Uterus (tissue), 4 donors: ENCODE results near the gene CDKN2A. TPM values are rescaled to one million over a fixed set of nuclear protein-coding genes. Genes with fewer than 3 reads are reported as not detected.
"Not testable (repeated sequence)": the region's sequence is repeated elsewhere in the genome, so short reads cannot be mapped to it uniquely, and the experiment has no call there.

Experiments
- DNase-seq, 2 donors: peaks; one replicate each; pipeline ENCODE4 v3.0.0-alpha.2; 2019 to 2020
- H3K27ac ChIP-seq, 2 donors: fragments of 200-600 bp; sonication (generic); 1 replicate in 1 of 2; 2 replicates in 1 of 2; pipeline ENCODE4 v1.5.1; 2016 to 2018
- H3K27me3 ChIP-seq, 2 donors: fragments of 200-600 bp; sonication (generic); one replicate each; pipeline ENCODE4 v1.5.1; 2018 to 2019; ENCODE audit warnings: control low read depth in 1 of 2
- H3K36me3 ChIP-seq, 2 donors: fragments of 200-600 bp; sonication (generic); one replicate each; pipeline ENCODE4 v1.5.1; 2019; ENCODE audit warnings: control low read depth in 1 of 2
- H3K4me1 ChIP-seq, 2 donors: fragments of 200-600 bp; sonication (generic); one replicate each; pipeline ENCODE4 v1.5.1; 2018 to 2019; ENCODE audit warnings: control low read depth in 1 of 2
- H3K4me3 ChIP-seq, 2 donors: fragments of 200-600 bp; sonication (generic); 1 replicate in 1 of 2; 2 replicates in 1 of 2; pipeline ENCODE4 v1.5.1; 2018 to 2019; ENCODE audit warnings: mild to moderate bottlenecking in 1 of 2
- H3K9me3 ChIP-seq, 2 donors: fragments of 200-600 bp; sonication (generic); one replicate each; pipeline ENCODE4 v1.5.1; 2019; ENCODE audit warnings: control low read depth in 1 of 2
- POLR2A ChIP-seq, 2 donors: fragments of 450-650 bp; IDR thresholded peaks; one replicate each; pipeline ENCODE4 v1.6.1; 2016; ENCODE audit warnings: antibody characterized with exemption in 2 of 2, mild to moderate bottlenecking in 1 of 2, moderate library complexity in 1 of 2
- intact Hi-C: fragments of 100-400 bp; cut with DNase I; formaldehyde crosslinking; loops from one replicate; pipeline ENCODE4 v1.15.1; 2023; ENCODE audit warnings: low total_unique reads
- total RNA-seq, 4 donors: library from RNA; depleted of rRNA in 3 of 4; stranded (reverse); fragments of >200 nt in 3 of 4; gene quantifications; one replicate each; pipeline versions ENCODE4 v1.1.0 to v1.2.4, GENCODE V29; 2014 to 2023
- TF ChIP-seq, protein P1 (sequence below), 4 experiments: fragments of 200-600 bp in 2 of 4; fragments of 450-650 bp in 2 of 4; sonication (generic) in 2 of 4; IDR thresholded peaks; one replicate each; pipeline ENCODE4 v1.5.1; 2016 to 2019; ENCODE audit warnings: antibody characterized with exemption in 4 of 4, mild to moderate bottlenecking in 2 of 4, moderate library complexity in 1 of 4
- donor health status: DM: yes; HTN: yes; CAD: no.

The CDKN2A gene
- total RNA-seq, 4 donors from 2014 or later = 0.88 TPM; not detected in 3

DNA sequence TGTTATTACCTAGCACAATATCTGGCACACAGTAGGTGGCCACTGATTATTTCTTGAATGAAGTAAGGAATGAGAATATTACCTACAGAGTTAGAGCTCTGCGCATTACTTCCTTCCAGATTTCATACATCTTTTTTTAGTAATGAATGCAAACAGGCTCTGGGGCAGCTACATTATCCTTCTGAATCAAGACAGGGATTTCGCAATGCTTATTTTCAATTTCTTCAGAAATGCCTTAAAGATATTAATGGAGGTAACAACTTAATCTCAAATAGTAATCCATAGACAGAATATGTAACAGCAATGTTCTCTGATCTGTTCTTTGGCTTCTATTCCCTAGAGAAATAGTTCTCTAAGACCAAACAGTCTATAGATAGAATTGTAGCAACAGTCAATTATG lies 32.6 kb downstream of the CDKN2A start:
- Histone ChIP-seq H3K9me3 (no peaks in the 10 kb centered on the region), H3K36me3 (no peaks in the 10 kb centered on the region), H3K27ac (no peak overlapping the region), H3K27me3 (peaks cover 7 to 31% of the 10 kb centered on the region in 2 donors), H3K4me3 (no peak overlapping the region), H3K4me1 (peaks cover 0 to 4% of the 10 kb centered on the region in 2 donors)
- TF ChIP-seq POLR2A (IDR thresholded peaks at IDR 0.05) = no peak
- intact Hi-C loops = no loop called here
- no peak for DNase-seq

DNA sequence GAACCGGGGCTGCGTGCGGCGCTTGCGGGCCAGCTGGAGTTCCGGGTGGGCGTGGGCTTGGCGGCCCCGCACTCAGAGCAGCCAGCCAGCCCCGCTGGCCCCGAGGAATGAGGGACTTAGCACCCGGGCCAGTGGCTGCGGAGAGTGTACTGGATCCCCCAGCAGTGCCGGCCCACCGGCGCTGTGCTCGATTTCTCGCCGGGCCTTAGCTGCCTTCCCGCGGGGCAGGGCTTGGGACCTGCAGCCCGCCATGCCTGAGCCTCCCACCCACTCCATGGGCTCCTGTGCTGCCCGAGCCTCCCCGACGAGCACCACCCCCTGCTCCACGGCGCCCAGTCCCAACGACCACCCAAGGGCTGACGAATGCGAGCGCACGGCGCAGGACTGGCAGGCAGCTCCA lies 34.9 kb downstream of the CDKN2A start:
- H3K27ac ChIP-seq, H3K4me1 ChIP-seq, H3K27me3 ChIP-seq, H3K4me3 ChIP-seq, H3K9me3 ChIP-seq, intact Hi-C loops, H3K36me3 ChIP-seq, DNase-seq: not testable (repeated sequence)

GRCh38 chr9:21958833-21959232 lies 35.4 kb downstream of the CDKN2A start:
- Histone ChIP-seq H3K27me3 (peaks cover 0 to 5% of the 10 kb centered on the region in 2 donors), H3K9me3 (no peaks in the 10 kb centered on the region), H3K27ac (no peak overlapping the region), H3K4me3 (no peak overlapping the region), H3K36me3 (no peaks in the 10 kb centered on the region), H3K4me1 (no peaks in the 10 kb centered on the region)
- TF ChIP-seq POLR2A (IDR thresholded peaks at IDR 0.05) = no peak
- TF ChIP-seq, protein P1, sequence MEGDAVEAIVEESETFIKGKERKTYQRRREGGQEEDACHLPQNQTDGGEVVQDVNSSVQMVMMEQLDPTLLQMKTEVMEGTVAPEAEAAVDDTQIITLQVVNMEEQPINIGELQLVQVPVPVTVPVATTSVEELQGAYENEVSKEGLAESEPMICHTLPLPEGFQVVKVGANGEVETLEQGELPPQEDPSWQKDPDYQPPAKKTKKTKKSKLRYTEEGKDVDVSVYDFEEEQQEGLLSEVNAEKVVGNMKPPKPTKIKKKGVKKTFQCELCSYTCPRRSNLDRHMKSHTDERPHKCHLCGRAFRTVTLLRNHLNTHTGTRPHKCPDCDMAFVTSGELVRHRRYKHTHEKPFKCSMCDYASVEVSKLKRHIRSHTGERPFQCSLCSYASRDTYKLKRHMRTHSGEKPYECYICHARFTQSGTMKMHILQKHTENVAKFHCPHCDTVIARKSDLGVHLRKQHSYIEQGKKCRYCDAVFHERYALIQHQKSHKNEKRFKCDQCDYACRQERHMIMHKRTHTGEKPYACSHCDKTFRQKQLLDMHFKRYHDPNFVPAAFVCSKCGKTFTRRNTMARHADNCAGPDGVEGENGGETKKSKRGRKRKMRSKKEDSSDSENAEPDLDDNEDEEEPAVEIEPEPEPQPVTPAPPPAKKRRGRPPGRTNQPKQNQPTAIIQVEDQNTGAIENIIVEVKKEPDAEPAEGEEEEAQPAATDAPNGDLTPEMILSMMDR (IDR thresholded peaks at IDR 0.05) = no peak
- DNase-seq = no peak
- intact Hi-C loops = no loop called here

DNA sequence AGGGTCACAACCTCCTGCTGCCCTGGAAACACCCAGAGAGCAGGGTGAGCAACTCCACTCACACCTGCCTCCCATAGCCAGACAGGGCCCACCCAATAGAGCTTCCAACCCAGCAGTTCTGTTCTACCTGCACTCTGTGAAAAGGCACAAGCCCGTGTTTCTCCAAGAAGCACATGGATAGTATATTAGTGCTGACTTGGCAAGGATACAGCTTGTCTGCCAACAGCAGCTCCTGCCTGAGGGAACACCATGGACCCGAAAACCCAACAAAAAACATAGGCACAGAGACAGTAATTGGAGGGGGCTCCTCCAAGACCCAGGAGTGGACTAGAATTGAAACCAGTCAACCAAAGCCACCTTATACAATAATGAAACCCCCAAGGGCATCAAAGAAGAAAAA lies 48.6 kb downstream of the CDKN2A start:
- no peak for TF ChIP-seq POLR2A (IDR thresholded peaks at IDR 0.05)
- intact Hi-C loops = no loop called here
- H3K36me3 ChIP-seq = no peaks in the 10 kb centered on the region
- no peaks in the 10 kb centered on the region for H3K4me1 ChIP-seq
- no peak overlapping the region for H3K4me3 ChIP-seq
- H3K9me3 ChIP-seq = no peaks in the 10 kb centered on the region
- no peak overlapping the region for H3K27ac ChIP-seq
- no peak for DNase-seq
- no peaks in the 10 kb centered on the region for H3K27me3 ChIP-seq

- TF ChIP-seq, protein P1 (IDR thresholded peaks at IDR 0.05) = no peak
- TF ChIP-seq POLR2A (IDR thresholded peaks at IDR 0.05) = no peak
- H3K4me3 ChIP-seq = no peak overlapping the region
- no peaks in the 10 kb centered on the region for H3K9me3 ChIP-seq
- H3K36me3 ChIP-seq = no peaks in the 10 kb centered on the region
- no peaks in the 10 kb centered on the region for H3K27me3 ChIP-seq
- no peak overlapping the region for H3K27ac ChIP-seq
- no peak for DNase-seq
- H3K4me1 ChIP-seq = no peaks in the 10 kb centered on the region
- intact Hi-C loops = no loop called here
These were observed 50.7 kb downstream of the CDKN2A start for GRCh38 chr9:21943464-21943863.

DNA sequence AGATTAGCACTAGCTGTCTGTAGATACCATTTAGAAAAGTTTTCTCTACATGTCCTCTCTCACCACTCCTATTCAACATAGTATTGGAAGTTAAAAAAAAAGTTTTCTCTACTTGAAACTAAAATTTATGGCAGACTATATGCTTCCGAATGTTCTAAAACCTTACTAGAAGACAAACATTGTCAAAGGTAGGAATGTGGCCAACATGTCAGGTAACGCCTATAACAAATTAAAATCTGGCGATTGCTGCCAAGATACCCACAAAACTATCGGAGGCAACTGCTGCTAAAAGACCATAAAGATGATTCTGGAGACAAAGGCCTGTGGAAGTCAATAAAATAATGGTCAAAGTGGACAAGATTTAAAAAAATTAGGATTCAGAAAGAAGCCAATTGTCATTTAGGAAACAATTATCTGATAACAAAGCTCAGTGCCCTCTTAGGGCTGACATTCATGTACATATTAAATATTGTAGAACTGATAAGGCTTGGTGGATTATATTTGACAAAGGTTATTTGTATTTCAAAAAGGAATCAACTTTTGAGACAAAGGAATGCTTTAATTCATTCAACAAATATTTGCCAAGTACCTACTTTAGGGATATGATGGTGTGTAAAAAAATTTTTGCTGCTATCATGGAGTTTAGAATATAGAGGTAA lies 52.7 kb downstream of the CDKN2A start:
- no peaks in the 10 kb centered on the region for H3K4me1 ChIP-seq
- no peaks in the 10 kb centered on the region for H3K27me3 ChIP-seq
- TF ChIP-seq, protein P1 (IDR thresholded peaks at IDR 0.05) = no peak
- TF ChIP-seq POLR2A (IDR thresholded peaks at IDR 0.05) = no peak
- no peaks in the 10 kb centered on the region for H3K9me3 ChIP-seq
- H3K27ac ChIP-seq = no peak overlapping the region
- H3K36me3 ChIP-seq = no peaks in the 10 kb centered on the region
- H3K4me3 ChIP-seq = no peak overlapping the region
- no peak for DNase-seq
- intact Hi-C loops = no loop called here

DNA sequence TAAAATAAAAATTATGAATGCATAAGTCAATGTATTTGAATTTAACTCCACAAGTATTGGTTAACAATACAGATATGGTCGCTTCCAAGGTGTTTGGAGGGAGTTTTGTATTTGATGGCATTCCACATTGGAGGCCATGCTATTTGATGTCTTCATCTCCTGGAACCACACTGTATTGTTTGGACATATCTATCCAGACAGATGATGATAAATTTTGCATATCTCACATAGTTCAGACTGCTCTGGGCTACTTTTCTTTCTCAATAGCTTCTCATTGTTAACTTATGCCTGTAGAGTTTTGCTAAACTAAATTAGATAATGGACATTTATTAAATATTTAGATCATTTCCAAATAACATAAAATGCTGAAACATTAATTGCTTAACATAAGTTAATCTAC lies 58.0 kb downstream of the CDKN2A start:
- DNase-seq = no peak
- intact Hi-C loops = no loop called here
- no peaks in the 10 kb centered on the region for H3K27me3 ChIP-seq
- no peaks in the 10 kb centered on the region for H3K4me1 ChIP-seq
- TF ChIP-seq, protein P1 (IDR thresholded peaks at IDR 0.05) = no peak
- no peak for TF ChIP-seq POLR2A (IDR thresholded peaks at IDR 0.05)
- no peaks in the 10 kb centered on the region for H3K36me3 ChIP-seq
- H3K9me3 ChIP-seq = no peaks in the 10 kb centered on the region
- H3K4me3 ChIP-seq = no peak overlapping the region
- H3K27ac ChIP-seq = no peak overlapping the region
